OCI-LY7 (cell line): ENCODE results near the gene N4BP2. TPM values are rescaled to one million over a fixed set of nuclear protein-coding genes. Genes with fewer than 3 reads are reported as not detected.

ENCODE experiments used
- BruUV-seq: library from RNA; stranded (reverse); fragments of 400-500 nt; replicated peaks from 2 replicates; lab custom pipeline; 2021; lab: Mats Ljungman, UMichigan
- CTCF ChIA-PET: fragments of 300-600 bp; sonication (Branson Sonifier 250); formaldehyde crosslinking; loops from one replicate; lab custom pipeline; 2022; ENCODE audit warnings: antibody characterized with exemption; ENCODE audit not compliant: unreplicated experiment; lab: Charles Lee
- POLR2A ChIA-PET: fragments of 300-600 bp; sonication (Branson Sonifier 250); formaldehyde crosslinking; loops from one replicate; lab custom pipeline; 2022; ENCODE audit warnings: antibody characterized with exemption; lab: Charles Lee
- DNase-seq: peaks from one replicate; pipeline ENCODE4 v3.0.0-alpha.2; 2015; ENCODE audit warnings: low spot score
- H2AFZ ChIP-seq: fragments of 200-600 bp; sonication (generic), shearing (Covaris generic); 2 replicates; pipeline ENCODE4 v1.6.1; 2014; ENCODE audit warnings: mild to moderate bottlenecking, antibody characterized with exemption, low read length, moderate library complexity
- H3K27ac ChIP-seq: fragments of 200-600 bp; sonication (generic); 2 replicates; pipeline ENCODE4 v1.5.1; 2014; ENCODE audit warnings: mixed run types, low read depth, mild to moderate bottlenecking, moderate library complexity, low read length, inconsistent platforms; ENCODE audit not compliant: poor library complexity, severe bottlenecking
- H3K36me3 ChIP-seq: fragments of 200-600 bp; sonication (generic); 2 replicates; pipeline ENCODE4 v1.6.1; 2014; ENCODE audit warnings: mild to moderate bottlenecking, antibody characterized with exemption, low read length, moderate library complexity, mixed read lengths; ENCODE audit not compliant: insufficient read depth
- H3K4me1 ChIP-seq: fragments of 200-600 bp; sonication (generic); 2 replicates; pipeline ENCODE4 v1.5.1; 2014; ENCODE audit warnings: mild to moderate bottlenecking, low read length; ENCODE audit not compliant: insufficient read depth, poor library complexity, severe bottlenecking
- H3K4me2 ChIP-seq: fragments of 200-600 bp; sonication (generic); 2 replicates; pipeline ENCODE4 v1.6.1; 2014; ENCODE audit warnings: mild to moderate bottlenecking, low read length
- H3K4me3 ChIP-seq: fragments of 200-600 bp; sonication (generic); 2 replicates; pipeline ENCODE4 v1.5.1; 2014; ENCODE audit warnings: mild to moderate bottlenecking, low read depth, low read length; ENCODE audit not compliant: poor library complexity, severe bottlenecking
- H3K79me2 ChIP-seq: fragments of 200-600 bp; sonication (generic); 2 replicates; pipeline ENCODE4 v1.6.1; 2016; ENCODE audit warnings: low read depth, mild to moderate bottlenecking, low read length, moderate library complexity, mixed read lengths; ENCODE audit not compliant: insufficient read depth
- H3K9me2 ChIP-seq: fragments of 200-600 bp; sonication (generic); 2 replicates; pipeline ENCODE4 v1.6.1; 2016; ENCODE audit warnings: mild to moderate bottlenecking, low read length, mixed read lengths; ENCODE audit not compliant: insufficient read depth
- H3K9me3 ChIP-seq: fragments of 200-600 bp; sonication (generic); 2 replicates; pipeline ENCODE4 v1.6.1; 2014; ENCODE audit warnings: mild to moderate bottlenecking, mixed run types, low read length, mixed read lengths
- H4K20me1 ChIP-seq: fragments of 200-600 bp; sonication (generic); 2 replicates; pipeline ENCODE4 v1.6.1; 2014; ENCODE audit warnings: mild to moderate bottlenecking, antibody characterized with exemption, low read length, moderate library complexity, mixed read lengths; ENCODE audit not compliant: insufficient read depth
- CTCF ChIP-seq: fragments of 200-600 bp; sonication (generic); conservative IDR thresholded peaks from 2 replicates; pipeline ENCODE4 v1.5.1; 2014; ENCODE audit warnings: mild to moderate bottlenecking, antibody characterized with exemption, low read length, moderate library complexity, mixed read lengths
- EZH2phosphoT487 ChIP-seq: fragments of 200-600 bp; sonication (generic); IDR thresholded peaks from 2 replicates; pipeline ENCODE4 v1.6.1; 2018; ENCODE audit warnings: low read depth, borderline replicate concordance, mild to moderate bottlenecking, mixed run types, antibody characterized with exemption, low read length, moderate library complexity, mixed read lengths
- intact Hi-C: fragments of 100-400 bp; cut with micrococcal nuclease; formaldehyde crosslinking; loops from one replicate; pipeline ENCODE4 v1.10.0; 2022; ENCODE audit not compliant: unreplicated experiment
- total RNA-seq, 2 experiments: library from RNA; depleted of rRNA in 1 of 2; stranded (reverse); fragments of >200 nt in 1 of 2; shearing (Covaris generic) in 1 of 2; gene quantifications; 2 replicates each; pipeline ENCODE4 v1.2.3, GENCODE V29; 2014 to 2022

N4BP2 gene
- total RNA-seq, 2 experiments from 2014 or later: 11.4 to 17.8 TPM

GRCh38 chr4:40149960-40150385 is 93.3 kb downstream of the N4BP2 start:
- Histone ChIP-seq H3K36me3 (peaks cover 35% of the 10 kb centered on the region), H3K4me3 (no peak overlapping the region), H3K4me1 (peaks cover 22% of the 10 kb centered on the region), H3K27ac (no peak overlapping the region), H3K4me2 (no peak overlapping the region; the same call in 1 of the 2 replicates), H3K9me2 (no peaks in the 10 kb centered on the region), H2AFZ (no peak overlapping the region), H3K9me3 (peaks cover 18% of the 10 kb centered on the region), H4K20me1 (no peaks in the 10 kb centered on the region), H3K79me2 (0 out of 2 replicates have a peak, but pooled peaks cover 4% of the 10 kb centered on the region)
- no TSS peak for BruUV-seq
- peak; percentile 93 for DNase-seq
- intact Hi-C loops: loop anchor here (1.0 to 5.0 kb wide), 8 partner anchors 55 to 569 kb away; partner anchors contain the start of gene N4BP2
- TF ChIP-seq EZH2phosphoT487 (no peak), CTCF (peak; percentile 92)
- POLR2A ChIA-PET: interaction anchor here (0.6 to 1.2 kb wide), 4 partner anchors 47 to 167 kb away, joined by 3 to 4 read pairs (median 3); no protein-coding TSS in a partner anchor
- CTCF ChIA-PET: no interaction called here

GRCh38 chr4:40150932-40151331 is 94.3 kb downstream of the N4BP2 start:
- Histone ChIP-seq H2AFZ (no peak overlapping the region), H3K27ac (peak overlapping the region; percentile 44)
- no TSS peak for BruUV-seq

More at GRCh38 chr4:40150932-40151331, 94.3 kb downstream of the N4BP2 start:
- 0 out of 2 replicates have a peak, but pooled peaks cover 4% of the 10 kb centered on the region for H3K79me2 ChIP-seq
- H3K4me2 ChIP-seq: peak overlapping the region; percentile 31; the same call in 1 of the 2 replicates
- DNase-seq: peak; percentile 17
- intact Hi-C loops: loop anchor here (1.0 to 5.0 kb wide), 8 partner anchors 54 to 568 kb away; partner anchors contain the start of gene N4BP2
- CTCF ChIA-PET: no interaction called here
- TF ChIP-seq EZH2phosphoT487: no peak
- no peak for TF ChIP-seq CTCF
- peaks cover 27% of the 10 kb centered on the region for H3K36me3 ChIP-seq
- H3K4me3 ChIP-seq: no peak overlapping the region
- POLR2A ChIA-PET: interaction anchor here (1.6 to 1.9 kb wide), 2 partner anchors 39 to 157 kb away, joined by 4 to 8 read pairs; no protein-coding TSS in a partner anchor
- H3K4me1 ChIP-seq: peaks cover 22% of the 10 kb centered on the region
- no peaks in the 10 kb centered on the region for H3K9me2 ChIP-seq
- H4K20me1 ChIP-seq: no peaks in the 10 kb centered on the region
- H3K9me3 ChIP-seq: peaks cover 18% of the 10 kb centered on the region
